ENCODE data around the gene RFX4. TPM values are rescaled to one million over a fixed set of nuclear protein-coding genes. Genes with fewer than 3 reads are reported as not detected.

RFX4 gene
- total and polyA plus RNA-seq, 2 of the 13 experiments (the other 11 are each of a cell fraction or from before 2014, with no cell fraction given), result not detected

DNA sequence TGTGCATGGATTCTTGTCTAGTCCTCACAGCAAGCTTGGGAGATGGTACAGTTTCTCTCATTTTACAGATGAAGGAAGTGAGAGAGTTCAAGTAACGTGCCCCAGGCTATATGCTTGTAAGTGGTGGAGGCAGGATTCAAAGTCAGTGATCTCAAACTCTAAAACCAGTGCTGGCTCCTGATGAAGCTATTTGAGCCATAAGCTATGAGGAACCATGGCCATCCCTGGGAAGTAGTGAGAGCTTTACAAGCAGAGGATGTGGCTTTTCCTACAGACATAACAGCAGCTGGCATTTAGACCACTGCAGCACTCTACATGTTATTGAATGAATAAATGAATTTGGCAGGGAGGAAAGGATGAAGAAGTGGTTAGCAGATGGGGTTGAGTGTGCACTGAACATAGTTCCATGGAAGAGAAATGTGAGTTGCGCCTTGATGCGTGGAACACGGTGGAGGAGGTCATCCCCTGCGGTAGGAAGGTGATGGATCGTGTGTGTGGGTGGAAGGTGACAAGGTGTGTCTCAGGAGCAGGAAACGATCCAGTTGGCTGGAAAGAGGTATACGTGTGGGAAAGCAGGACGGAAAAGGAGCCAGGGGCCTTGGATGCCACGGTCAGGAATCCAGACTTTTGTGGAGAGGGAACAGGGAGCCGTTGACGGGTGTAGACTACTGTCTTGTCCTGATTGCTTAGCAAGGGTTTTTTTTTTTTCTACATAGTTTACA is 65.2 kb downstream of the RFX4 start:
- H3K4me1 ChIP-seq (ENCODE audit: insufficient read depth, low read length), result peaks cover 19% of the 10 kb centered on the region
- BruUV-seq (replicated peaks), result no TSS peak
- H3K4me2 ChIP-seq (ENCODE audit: low read depth, low read length), result no peak overlapping the region
- no peak for FAIRE-seq
- no peak overlapping the region for H3K27ac ChIP-seq (ENCODE audit: extremely low read length, insufficient read depth, low read length)
- in situ Hi-C loops (cut with HindIII; ENCODE audit: extremely low pct_ligation_motif_present, low pct_unique_long_range_greater_than_20kb) (no loop called here), intact Hi-C loops (cut with micrococcal nuclease; ENCODE audit: unreplicated experiment) (no loop called here)
- no peak overlapping the region for H3K9ac ChIP-seq (ENCODE audit: insufficient read depth, low read depth, low read length)
- ATAC-seq, result no peak
- H2AFZ ChIP-seq (ENCODE audit: low read length), result no peak overlapping the region
- H3K27me3 ChIP-seq (ENCODE audit: control insufficient read depth in 1 of 2, insufficient read depth in 2 of 2, low read length in 2 of 2), result peaks cover 0 to 2% of the 10 kb centered on the region in 2 experiments; a peak in 2 of 5 replicates
- H3K4me3 ChIP-seq (replicated peaks in 1 of 3; ENCODE audit: insufficient read depth in 1 of 3, low read depth in 2 of 3, low read length in 3 of 3), result no peak overlapping the region
- no peaks in the 10 kb centered on the region for H3K36me3 ChIP-seq (replicated peaks in 1 of 2; ENCODE audit: control insufficient read depth in 1 of 2, insufficient read depth in 2 of 2, low read length in 2 of 2)
- TF ChIP-seq ZFY (CRISPR knock-in tag; IDR thresholded peaks at IDR 0.05), result no peak
- no peak for TF ChIP-seq TBX3 (IDR thresholded peaks at IDR 0.05; ENCODE audit: borderline replicate concordance)
- TF ChIP-seq, protein P1, sequence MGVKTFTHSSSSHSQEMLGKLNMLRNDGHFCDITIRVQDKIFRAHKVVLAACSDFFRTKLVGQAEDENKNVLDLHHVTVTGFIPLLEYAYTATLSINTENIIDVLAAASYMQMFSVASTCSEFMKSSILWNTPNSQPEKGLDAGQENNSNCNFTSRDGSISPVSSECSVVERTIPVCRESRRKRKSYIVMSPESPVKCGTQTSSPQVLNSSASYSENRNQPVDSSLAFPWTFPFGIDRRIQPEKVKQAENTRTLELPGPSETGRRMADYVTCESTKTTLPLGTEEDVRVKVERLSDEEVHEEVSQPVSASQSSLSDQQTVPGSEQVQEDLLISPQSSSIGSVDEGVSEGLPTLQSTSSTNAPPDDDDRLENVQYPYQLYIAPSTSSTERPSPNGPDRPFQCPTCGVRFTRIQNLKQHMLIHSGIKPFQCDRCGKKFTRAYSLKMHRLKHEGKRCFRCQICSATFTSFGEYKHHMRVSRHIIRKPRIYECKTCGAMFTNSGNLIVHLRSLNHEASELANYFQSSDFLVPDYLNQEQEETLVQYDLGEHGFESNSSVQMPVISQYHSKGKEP (CRISPR knock-in tag; IDR thresholded peaks at IDR 0.05), result no peak
- TF ChIP-seq MTA3 (CRISPR knock-in tag; IDR thresholded peaks at IDR 0.05), result no peak
- no peak for TF ChIP-seq AKAP8 (CRISPR knock-in tag; IDR thresholded peaks at IDR 0.05)
- no peak for TF ChIP-seq ZNF101 (CRISPR knock-in tag; IDR thresholded peaks at IDR 0.05; ENCODE audit: borderline replicate concordance, low read depth)
- TF ChIP-seq RAD51 (IDR thresholded peaks at IDR 0.05; ENCODE audit: borderline replicate concordance), result no peak
- TF ChIP-seq HNRNPLL (IDR thresholded peaks at IDR 0.05; ENCODE audit: low read depth, low read length, poor library complexity, severe bottlenecking), result no peak
- no peak for TF ChIP-seq SIN3B (IDR thresholded peaks at IDR 0.05; ENCODE audit: low read length)
- no peaks in the 10 kb centered on the region for H3K9me3 ChIP-seq (ENCODE audit: low read length)
- CTCF ChIA-PET (ENCODE audit: low intra/inter-chr PET ratio, low total read pairs), result no interaction called here
- WGBS (ENCODE audit: low lambda C conversion rate), result 55% methylated on average over 12 of the region's 12 CpGs
- H3K79me2 ChIP-seq (ENCODE audit: insufficient read depth, low read length), result no peaks in the 10 kb centered on the region
- DNase-seq (ENCODE audit: low spot score), result no peak
- POLR2A ChIA-PET, result no interaction called here
- H4K20me1 ChIP-seq (ENCODE audit: insufficient read depth, low read length), result no peaks in the 10 kb centered on the region
